Suprapubic skin (tissue), 4 donors: ENCODE results near the gene NOC4L.

Source experiments
- POLR2A ChIP-seq, 2 donors: fragments of 450-650 bp; IDR thresholded peaks; one replicate each; pipeline ENCODE4 v1.6.1; 2017; ENCODE audit warnings: antibody characterized with exemption in 2 of 2, mild to moderate bottlenecking in 2 of 2, moderate library complexity in 2 of 2
- POLR2AphosphoS5 ChIP-seq, 3 donors: sonication (generic); formaldehyde crosslinking; IDR thresholded peaks; one replicate each; pipeline ENCODE4 v1.6.1; 2017; ENCODE audit warnings: antibody characterized with exemption in 3 of 3
- TF ChIP-seq, protein P1 (sequence below), 2 donors: fragments of 200-600 bp in 1 of 2; fragments of 450-650 bp in 1 of 2; sonication (generic) in 1 of 2; IDR thresholded peaks; one replicate each; pipeline ENCODE4 v1.5.1; 2016 to 2019; ENCODE audit warnings: antibody characterized with exemption in 2 of 2, mild to moderate bottlenecking in 1 of 2, moderate library complexity in 1 of 2

DNA sequence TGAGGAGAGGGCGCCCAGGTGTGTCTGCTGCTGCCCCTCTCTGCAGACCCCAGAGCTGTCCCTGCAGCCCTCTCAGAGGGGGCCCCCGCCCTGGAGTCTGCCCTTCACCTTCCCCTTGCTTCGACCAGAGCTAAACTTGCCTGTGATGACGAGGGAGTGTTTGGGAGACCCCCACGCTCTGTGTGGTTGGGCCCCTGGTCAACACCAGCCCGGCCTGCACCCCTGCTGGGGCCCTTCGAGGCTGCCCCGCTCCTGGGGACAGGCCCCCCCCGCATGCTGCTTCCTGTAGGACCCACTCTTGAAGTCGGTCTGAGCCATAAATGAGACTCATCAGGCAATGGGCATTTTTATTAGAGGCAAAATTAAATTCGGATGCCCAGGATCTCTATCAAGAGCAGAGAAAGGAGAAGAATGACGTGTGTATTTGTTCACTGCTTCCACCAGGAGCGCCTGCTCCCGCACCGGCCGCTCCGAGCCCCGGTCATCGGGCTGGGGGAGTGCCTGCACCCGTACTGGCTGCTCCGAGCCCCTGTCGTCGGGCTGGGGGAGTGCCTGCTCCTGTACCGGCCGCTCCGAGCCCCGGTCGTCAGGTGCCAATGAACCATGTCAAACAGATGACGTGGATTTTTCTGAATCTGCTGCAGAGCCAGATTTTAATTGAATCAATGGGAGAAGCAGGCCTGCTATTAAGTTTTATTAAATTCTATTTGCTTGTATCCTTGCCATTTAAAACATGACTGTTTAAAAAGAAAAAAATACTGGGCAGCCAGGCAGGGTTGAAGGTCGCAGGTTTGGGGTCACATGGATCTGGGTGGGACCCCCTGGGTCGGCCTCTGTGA, 47.7 kb downstream of the NOC4L start:
- TF ChIP-seq, protein P1, sequence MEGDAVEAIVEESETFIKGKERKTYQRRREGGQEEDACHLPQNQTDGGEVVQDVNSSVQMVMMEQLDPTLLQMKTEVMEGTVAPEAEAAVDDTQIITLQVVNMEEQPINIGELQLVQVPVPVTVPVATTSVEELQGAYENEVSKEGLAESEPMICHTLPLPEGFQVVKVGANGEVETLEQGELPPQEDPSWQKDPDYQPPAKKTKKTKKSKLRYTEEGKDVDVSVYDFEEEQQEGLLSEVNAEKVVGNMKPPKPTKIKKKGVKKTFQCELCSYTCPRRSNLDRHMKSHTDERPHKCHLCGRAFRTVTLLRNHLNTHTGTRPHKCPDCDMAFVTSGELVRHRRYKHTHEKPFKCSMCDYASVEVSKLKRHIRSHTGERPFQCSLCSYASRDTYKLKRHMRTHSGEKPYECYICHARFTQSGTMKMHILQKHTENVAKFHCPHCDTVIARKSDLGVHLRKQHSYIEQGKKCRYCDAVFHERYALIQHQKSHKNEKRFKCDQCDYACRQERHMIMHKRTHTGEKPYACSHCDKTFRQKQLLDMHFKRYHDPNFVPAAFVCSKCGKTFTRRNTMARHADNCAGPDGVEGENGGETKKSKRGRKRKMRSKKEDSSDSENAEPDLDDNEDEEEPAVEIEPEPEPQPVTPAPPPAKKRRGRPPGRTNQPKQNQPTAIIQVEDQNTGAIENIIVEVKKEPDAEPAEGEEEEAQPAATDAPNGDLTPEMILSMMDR (IDR thresholded peaks at IDR 0.05), result no peak
- TF ChIP-seq POLR2A (IDR thresholded peaks at IDR 0.05), result no peak
- no peak for TF ChIP-seq POLR2AphosphoS5 (IDR thresholded peaks at IDR 0.05)
